GM21367 (cell line): ENCODE data around the gene STX8.
"Not testable (repeated sequence)": the region's sequence is repeated elsewhere in the genome, so short reads cannot be mapped to it uniquely, and the experiment has no call there.

Source experiments
- ATAC-seq: cut with Tn5 transposase; IDR thresholded peaks from one replicate; pipeline ENCODE4 v1.9.1; 2021; ENCODE audit not compliant: unreplicated experiment

STX8 gene

DNA sequence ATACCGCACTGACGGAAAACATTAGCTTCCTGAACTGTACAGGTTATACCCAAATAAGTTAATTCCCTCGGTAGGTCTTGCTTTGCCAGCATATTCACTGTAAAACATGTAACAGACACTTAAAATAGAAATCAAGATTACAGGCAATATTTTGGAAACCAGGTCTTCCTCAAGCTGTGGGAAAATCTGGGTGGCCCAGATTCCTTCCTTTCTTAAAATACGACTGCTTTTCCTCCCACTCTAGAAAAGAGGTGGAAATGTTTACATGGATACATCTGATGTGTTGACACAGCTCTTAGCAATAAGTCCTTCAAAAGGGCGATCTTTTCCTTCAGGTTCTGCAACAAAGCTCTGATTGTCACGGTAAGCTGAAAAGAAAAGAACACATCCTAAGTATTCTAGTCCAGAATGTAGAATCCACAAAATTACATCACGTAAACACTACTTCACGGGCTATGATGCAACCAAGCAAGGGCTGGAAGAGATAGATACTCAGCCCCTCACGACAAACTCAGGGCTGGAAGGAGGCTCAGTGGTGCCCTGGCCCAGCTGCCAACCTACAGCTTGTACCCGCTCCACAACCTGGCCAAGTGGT is 18.4 kb downstream of the STX8 start:
- ATAC-seq, result no peak

DNA sequence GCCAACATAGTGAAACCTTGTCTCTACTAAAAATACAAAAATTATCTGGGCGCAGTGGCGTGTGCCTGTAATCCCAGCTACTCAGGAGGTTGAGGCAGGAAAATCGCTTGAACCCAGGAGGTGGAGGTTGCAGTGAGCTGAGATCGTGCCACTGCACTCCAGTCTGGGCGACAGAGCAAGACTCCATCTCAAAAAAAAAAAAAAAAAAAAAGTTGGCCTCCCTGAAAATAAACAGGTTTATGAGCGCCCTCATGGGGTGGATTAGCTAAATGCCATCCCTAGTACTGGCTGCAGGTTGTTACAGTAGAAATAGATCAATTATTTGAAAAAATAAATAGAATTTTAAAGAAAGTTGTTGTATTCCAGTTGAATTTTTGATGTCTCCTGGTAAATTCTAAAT is 20.9 kb downstream of the STX8 start:
- not testable (repeated sequence) for ATAC-seq

DNA sequence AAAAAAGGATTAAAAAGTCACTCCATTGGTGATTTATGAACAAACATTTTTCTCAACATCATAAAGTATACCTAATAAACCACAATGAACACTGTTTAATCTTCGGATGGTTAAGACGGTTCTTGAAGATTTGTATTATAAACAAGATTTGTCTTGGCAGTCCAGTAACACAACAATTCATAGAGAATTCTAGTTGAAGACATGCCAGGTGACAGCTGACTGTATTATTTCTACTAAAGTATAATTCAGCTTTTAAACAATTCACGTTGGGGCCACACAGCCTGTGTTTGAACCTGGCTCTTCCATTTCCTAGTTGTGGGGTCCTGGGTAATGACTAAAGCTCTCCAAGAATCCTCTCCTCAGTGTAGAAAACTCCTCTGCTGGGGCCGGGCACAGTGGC is 22.0 kb downstream of the STX8 start:
- ATAC-seq, result no peak

DNA sequence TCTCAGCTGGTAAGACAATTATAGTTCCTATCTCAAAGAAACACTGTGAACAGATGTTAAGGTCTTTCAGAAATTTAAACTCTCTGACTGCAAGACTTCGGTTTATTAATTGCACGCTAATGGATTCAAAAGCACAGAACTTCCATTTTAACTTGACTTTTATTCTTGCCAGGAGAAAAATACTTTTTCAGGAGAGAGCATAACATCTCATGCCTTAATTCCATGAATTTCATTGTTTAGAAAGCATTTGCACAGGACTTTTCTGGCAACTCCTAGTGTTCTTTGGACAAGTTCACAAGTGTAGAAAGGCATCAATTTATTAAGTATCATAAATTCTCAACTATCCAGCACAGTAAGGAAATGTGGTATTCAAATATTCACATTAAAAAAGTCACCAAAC is 22.4 kb downstream of the STX8 start:
- no peak for ATAC-seq

DNA sequence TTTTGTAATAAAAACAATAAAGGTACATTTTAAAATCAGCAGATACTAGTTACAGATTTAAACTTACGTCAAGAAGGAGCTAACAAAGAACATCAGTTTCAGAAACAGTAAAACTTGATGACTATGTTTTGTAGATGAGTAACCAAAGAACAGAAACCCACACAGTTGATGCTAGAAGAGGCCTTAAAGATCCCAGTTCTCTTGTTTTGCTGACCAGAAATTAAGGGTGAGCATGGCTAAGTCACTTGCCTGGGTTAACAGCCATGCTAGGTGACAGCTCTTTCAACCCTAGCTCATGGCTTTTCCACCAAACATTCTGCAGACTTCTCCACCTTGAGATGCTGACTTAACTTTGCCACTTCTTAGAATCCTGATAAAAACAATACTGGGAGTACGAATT is 26.4 kb downstream of the STX8 start:
- ATAC-seq, result no peak

DNA sequence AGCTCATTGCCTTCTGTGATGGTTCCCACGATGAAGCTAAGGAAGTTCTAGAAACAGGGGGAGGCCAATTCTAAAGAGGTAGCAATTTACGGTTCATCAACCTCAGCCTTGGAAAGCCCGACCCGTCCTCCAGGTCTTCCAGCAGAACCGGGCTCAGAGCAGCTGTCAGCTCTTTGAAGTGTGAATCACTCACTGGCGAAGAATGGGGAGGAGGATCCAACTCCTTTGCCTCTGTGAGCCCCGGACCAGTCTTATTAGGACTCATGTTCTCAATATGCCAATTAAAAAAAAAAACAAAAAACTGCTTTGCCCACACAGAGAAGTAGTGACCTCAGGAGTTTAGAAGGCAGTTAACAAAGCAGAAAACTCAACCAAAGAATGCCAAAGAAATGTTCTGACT is 31.4 kb downstream of the STX8 start:
- ATAC-seq, result no peak

DNA sequence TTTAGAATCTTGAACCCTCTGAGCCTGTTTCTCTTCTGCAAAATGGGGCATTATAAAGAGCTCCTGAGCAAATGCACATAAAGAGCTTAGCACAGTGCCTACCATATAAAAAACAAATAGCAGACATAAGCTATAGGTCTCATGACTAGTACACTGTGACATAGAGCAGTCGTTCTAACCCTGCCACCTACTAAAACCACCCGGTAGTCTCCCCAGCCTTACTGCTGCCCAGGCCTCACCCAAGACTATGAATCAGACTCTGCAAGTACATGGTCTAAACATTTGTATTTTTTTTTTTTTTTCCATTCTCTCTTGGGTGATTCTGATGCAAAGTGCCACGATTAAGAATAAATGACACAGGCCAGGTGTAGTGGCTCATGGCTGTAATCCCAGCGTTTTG is 33.9 kb downstream of the STX8 start:
- ATAC-seq, result no peak

DNA sequence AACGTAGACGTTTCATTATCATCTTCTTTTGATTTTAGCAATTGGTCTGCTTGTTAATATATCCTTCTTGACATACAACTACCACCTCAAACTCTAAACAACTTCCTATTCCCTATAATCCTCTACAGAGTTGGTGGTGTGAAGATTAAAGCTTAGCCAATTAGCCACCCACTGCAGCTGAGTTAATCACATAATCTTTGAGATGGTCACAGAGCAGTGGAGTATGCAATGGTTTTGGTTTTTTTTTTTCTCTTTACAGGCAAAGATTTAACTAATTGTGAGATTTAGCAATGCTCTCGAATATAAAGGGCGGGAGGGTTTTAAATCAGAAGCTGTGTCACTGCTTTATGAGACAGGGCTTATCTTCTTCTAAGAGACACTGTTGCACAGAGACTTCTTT is 37.0 kb downstream of the STX8 start:
- no peak for ATAC-seq

DNA sequence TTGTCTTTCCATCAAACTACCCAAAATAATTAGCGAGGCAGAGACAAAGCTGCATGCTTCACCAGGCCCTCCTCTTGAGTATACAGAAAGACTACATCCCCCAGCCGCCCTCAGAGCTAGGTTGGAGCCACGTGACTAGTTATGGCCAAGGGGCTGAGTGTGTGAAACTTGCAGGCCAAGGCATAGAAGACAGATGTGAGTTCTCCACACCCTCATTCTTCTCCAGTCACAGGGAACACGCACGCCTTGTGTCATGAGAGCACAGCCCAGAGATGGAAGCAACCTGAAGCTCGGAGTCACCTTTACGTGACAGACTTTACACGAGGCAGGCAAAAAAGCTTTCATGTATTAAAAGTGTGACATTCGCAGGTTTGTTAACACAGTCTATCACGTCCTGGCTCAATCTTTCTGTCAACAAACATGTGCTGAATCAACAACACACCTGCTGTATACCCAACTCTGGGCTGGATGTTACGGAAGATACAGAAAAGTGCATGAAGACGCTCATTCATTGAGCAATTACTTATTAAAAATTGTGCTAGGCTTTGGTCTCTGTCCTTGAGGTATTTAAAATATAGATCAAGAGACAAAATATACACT is 38.3 kb downstream of the STX8 start:
- no peak for ATAC-seq

DNA sequence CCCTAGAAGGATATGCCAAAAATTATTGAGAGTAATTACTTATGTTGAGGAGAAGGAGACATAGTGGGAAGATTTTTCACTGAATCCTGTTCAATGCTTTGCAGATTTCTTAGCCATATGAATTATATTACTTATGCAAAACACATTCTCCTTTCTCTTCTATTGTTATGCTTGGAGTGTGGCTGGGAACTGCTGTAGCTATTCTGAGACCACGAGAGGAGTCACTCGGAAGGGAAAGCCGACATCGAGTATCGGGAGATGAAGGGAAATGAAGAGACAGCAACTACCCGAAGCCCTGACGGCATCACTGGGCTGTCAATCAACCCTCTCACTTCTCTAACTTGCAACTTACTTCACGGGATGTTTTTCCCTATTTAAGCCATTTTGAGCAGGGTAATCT is 39.6 kb downstream of the STX8 start:
- no peak for ATAC-seq

DNA sequence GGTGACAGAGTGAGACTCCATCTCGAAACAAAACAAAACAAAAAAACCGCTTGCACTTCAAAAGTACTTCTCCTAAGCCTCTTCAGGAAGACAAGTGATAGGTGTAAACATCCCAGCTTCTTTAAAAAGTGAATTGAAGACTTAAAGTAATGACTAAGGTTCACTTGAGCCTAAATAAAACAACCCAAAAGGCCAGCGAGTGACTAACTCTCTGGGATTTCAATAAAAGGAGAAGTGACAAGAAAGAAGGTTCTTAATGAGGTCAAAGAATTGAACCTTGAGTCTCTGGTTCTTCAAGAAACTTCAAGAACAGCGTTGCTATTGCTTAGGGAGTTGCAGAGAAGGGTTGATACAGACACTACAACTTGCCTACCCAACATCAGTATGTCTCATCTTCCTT is 42.2 kb downstream of the STX8 start:
- ATAC-seq, result no peak

DNA sequence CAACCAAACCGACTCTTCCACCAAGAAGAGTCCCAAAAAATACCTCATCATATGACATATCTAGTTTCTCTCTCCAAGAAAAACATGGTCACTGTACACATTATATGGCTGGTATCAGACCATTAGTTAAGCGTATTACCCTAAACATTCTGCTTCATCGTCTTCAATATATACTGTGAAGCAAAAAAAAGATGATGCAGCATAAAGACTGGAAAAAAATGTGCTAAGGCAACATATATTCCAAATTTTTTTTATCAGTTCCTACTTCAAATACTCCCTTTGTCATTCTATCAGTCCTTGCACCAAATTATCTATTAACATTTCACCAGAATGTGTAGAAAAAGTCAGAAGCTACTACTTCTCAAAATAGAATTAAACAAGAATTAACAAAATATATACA is 42.9 kb downstream of the STX8 start:
- no peak for ATAC-seq

DNA sequence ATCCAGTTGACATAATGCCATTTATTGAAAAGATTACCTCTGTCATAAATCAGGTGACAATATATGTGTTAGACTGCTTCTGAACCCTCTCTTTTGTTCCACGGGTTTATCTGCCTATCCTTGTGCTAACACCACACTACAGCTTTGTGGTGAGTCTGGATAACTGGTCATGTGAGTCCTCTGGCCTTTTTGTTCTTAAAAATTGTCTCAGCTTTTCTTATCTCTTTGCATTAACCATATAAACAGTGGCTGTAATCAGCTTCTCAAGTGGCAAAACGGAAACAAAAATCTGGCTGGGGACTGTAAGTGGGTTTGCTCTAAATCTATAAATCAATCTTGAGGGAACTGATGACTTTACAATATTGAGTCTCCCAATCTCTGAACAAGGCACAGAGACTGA is 44.6 kb downstream of the STX8 start:
- no peak for ATAC-seq

DNA sequence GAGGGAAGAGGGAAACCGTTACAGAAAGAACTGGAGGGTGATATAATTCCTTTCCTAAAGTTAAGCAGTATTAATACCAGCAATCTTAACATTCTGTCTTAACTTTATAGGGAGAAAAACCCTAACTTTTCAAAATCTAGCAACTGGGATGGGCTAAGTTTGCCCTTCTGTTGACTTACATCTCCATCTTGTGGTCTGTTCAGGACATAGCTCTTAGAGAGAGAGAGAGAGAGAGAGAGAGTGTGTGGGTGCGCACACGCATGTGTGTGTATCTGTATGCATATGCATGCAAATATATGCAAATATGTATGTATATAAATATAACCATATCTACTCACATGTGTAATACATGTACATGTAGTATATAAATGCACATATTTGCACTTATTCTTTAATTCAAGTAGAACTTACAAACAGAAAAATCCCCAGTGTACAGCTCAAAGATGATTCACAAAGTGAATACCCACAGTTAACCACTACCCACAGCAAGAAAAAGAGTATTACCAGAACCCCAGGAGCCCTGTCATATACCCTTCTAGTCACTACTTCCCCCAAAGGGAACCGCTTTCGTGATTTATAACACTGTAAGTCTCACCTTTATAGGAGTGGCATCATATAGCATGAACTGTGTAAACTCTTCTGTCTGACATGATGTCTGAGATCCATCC is 46.5 kb downstream of the STX8 start:
- no peak for ATAC-seq

DNA sequence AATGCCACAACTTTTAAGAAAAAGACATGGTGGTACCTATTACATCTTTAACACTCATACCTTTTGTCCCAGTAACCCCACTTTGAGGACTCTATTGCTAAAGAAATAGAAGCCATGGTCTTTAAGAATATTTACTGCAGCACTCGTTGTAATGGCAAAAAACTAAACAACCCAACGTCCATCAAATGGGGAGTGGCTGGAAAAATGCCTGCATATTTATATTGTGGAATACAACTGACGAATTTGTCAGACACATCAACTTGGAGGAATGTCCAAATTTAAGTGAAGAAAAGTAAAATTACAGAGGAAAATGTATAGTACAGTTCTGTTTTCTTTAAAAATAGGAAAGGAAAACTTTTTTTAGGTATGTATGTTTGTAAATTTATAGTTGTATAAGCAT is 47.8 kb downstream of the STX8 start:
- no peak for ATAC-seq

DNA sequence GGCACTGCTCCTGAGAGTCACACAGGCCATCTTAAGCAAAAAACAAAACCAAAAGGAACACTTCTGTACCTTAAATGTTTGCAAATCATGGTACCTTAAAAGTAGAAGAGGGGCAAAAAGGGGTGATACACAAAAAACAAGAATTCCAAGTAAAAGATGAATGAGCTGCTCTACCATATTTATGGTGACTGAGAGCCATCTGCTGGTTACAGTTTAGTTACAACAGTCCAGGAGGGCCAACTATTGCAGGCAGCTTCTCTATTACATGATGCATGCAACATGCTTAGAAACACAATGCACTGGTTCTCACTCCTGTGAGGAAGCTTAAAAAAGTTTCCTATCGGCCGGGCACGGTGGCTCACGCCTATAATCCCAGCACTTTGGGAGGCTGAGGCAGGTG is 53.5 kb downstream of the STX8 start:
- ATAC-seq, result no peak

DNA sequence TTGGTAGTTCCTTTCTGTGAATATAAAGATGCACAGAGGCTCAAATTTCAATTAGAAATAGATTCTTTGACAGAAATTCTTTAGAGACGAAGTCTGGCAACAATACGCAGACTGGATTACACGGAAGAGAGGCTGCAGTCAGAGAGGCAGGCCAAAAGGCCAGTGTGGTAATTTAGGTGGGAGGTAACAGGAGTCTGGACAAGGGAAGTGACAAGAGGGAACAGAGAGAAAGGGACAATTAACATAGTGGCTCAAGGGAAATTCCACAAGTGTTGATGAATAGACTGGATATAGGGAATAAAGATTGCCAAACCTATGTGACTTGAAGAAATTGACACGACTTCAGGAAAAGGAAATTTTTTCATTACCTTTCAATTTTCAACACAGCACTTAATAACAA is 54.6 kb downstream of the STX8 start:
- no peak for ATAC-seq

DNA sequence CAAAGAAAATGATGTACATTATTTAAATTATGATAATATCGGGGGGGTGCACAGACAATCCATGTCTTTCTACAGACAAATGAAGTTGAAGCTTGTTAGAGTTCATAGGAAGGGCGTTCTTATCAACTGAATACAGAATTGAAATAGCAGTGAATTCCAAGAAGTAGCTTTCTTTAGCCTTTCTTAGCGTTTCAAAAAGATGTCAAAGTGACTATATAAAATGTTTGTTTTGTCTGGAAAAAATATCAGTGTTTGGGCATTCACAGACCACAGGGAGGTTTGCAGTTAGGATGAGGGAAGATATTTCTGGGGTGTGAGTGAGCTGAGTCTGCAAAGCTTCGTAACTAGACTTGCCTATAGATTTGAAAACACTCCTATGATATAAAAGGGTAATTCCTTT is 55.0 kb downstream of the STX8 start:
- no peak for ATAC-seq

DNA sequence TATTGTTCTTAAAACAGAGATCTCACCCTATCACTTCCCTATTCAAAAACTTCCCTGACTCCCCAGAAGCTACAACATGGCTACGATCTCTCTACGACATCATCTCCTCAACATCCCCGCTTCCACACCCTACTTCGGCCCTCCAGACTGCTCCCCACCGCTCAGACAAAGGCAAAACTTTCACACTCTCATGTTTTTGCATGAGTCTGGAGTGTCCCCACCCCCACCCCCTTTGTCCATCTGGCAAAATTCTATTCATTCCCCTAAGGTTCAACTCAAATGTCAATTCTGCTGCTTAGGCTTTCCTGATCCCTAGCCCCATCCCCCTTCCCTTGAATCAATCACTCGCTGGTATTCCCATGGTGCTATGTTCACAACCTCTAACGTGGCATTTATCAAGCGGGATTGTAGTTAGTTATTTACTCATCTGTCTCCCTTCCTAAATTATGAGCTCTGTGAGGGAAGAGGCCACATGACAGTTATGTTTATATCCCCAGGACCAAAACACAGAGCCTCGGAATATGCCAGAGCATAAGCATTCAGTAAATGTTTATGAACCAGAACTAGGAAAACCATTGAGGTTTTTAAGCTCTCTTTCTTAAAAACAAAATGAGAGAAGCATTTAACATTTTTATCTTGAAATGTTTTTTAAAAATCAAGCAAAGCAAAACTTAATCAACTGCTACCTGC is 55.9 kb downstream of the STX8 start:
- ATAC-seq, result no peak

DNA sequence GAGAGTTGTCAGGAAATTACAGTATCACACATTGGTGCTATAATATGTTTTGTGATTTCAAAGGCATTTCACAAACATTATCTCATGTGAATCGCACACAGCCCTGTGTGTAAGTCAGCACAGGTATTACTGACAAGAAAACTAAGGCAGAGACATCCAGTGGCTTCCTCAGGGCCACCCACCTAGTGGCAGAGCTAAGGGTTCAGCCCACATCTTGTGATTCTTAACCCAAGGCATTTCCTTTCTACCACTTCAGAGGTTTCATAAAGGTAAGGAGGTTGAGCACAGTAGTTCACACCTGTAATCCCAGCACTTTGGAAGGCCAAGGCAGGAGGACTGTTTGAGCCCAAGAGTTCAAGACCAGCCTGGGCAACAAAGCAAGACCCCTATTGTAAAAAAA is 58.2 kb downstream of the STX8 start:
- ATAC-seq, result no peak

DNA sequence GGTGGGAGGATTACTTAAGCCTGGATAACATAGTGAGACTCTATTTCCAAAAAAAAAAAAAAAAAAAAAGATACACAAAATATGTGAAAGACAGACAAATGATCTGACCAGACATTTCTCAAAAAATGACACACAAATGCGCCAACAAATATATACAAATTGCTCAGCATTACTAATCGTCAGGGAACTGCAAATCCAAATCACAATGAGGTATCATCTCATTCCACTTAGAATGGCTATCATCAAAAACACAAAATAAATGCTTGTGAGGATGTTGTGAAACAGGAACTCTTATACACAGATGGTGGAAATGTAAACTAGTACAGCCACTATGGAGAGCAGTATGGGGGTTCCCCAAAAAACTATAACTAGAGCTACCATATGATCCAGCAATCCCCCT is 62.4 kb downstream of the STX8 start:
- ATAC-seq, result no peak
